Measurements from ENCODE around the gene JTB. TPM values are rescaled to one million over a fixed set of nuclear protein-coding genes. Genes with fewer than 3 reads are reported as not detected.
"Not testable (repeated sequence)": the region's sequence is repeated elsewhere in the genome, so short reads cannot be mapped to it uniquely, and the experiment has no call there.

Gene JTB
- total RNA-seq, result 100 to 1,000 TPM; 134 to 136 TPM

- intact Hi-C loops (cut with micrococcal nuclease), result loop anchor here (1.0 kb wide), 4 partner anchors 9 to 19 kb away; partner anchors contain the start of genes CREB3L4, CRTC2, RAB13 and RPS27
- Mint-ChIP-seq H3K4me3 (peak within 1 kb of the TSS; percentile 90), H3K9me3 (no peaks in the 10 kb centered on the region), H3K4me1 (ENCODE audit: low read depth) (peaks cover 31% of the 10 kb centered on the region), H3K36me3 (peaks cover 36% of the 10 kb centered on the region), H3K27ac (peak within 1 kb of the TSS; percentile 97), H3K27me3 (no peaks in the 10 kb centered on the region)
- peak; percentile 92 for DNase-seq
- POLR2A ChIA-PET, result interaction anchor here (0.6 to 5.0 kb wide), 17 partner anchors 9 to 457 kb away, joined by 3 to 79 read pairs (median 5); partner anchors contain the start of genes CHTOP, CREB3L4, GATAD2B and ILF2
- CTCF ChIA-PET, result interaction anchor here (0.6 to 3.4 kb wide), 11 partner anchors 9 to 180 kb away, joined by 3 to 44 read pairs (median 4); partner anchors contain the start of genes CREB3L4, DENND4B, RAB13 and RPS27
These were observed at the start of gene JTB for GRCh38 chr1:153977250-153978240. Gene JTB, minus strand, starts transcription at chr1:153977674. Its CDS starts 422 bp downstream, at chr1:153977252.

GRCh38 chr1:154019940-154020339 lies 42.5 kb upstream of the JTB start:
- no peaks in the 10 kb centered on the region for H3K4me1 Mint-ChIP-seq (ENCODE audit: low read depth)
- no peaks in the 10 kb centered on the region for H3K36me3 Mint-ChIP-seq
- CTCF ChIA-PET, result no interaction called here

GRCh38 chr1:154019269-154019668 lies 41.8 kb upstream of the JTB start:
- Mint-ChIP-seq H3K4me1 (ENCODE audit: low read depth) (no peaks in the 10 kb centered on the region), H3K27me3 (no peaks in the 10 kb centered on the region), H3K36me3 (no peaks in the 10 kb centered on the region), H3K9me3 (no peaks in the 10 kb centered on the region), H3K4me3 (no peak overlapping the region), H3K27ac (no peak overlapping the region)
- no peak for DNase-seq
- POLR2A ChIA-PET, result no interaction called here
- intact Hi-C loops (cut with micrococcal nuclease), result no loop called here
- CTCF ChIA-PET, result no interaction called here

More at GRCh38 chr1:154019940-154020339, 42.5 kb upstream of the JTB start:
- H3K9me3 Mint-ChIP-seq, result no peaks in the 10 kb centered on the region
- no peaks in the 10 kb centered on the region for H3K27me3 Mint-ChIP-seq
- H3K27ac Mint-ChIP-seq, result no peak overlapping the region
- intact Hi-C loops (cut with micrococcal nuclease), result no loop called here
- H3K4me3 Mint-ChIP-seq, result no peak overlapping the region
- no peak for DNase-seq
- POLR2A ChIA-PET, result no interaction called here

- Mint-ChIP-seq H3K27me3 (no peaks in the 10 kb centered on the region), H3K4me1 (ENCODE audit: low read depth) (no peaks in the 10 kb centered on the region), H3K36me3 (no peaks in the 10 kb centered on the region), H3K9me3 (no peaks in the 10 kb centered on the region), H3K27ac (no peak overlapping the region), H3K4me3 (no peak overlapping the region)
- peak; percentile 20 for DNase-seq
- ChIA-PET POLR2A (no interaction called here), CTCF (interaction anchor here (1.0 kb wide), 1 partner anchor 25 kb away, joined by 3 read pairs; no protein-coding TSS in a partner anchor)
- intact Hi-C loops (cut with micrococcal nuclease), result no loop called here
These were observed 36.9 kb upstream of the JTB start for GRCh38 chr1:154014154-154014907.

GRCh38 chr1:154012543-154012942 lies 35.1 kb upstream of the JTB start:
- H3K4me3 Mint-ChIP-seq; H3K9me3 Mint-ChIP-seq; H3K27me3 Mint-ChIP-seq; intact Hi-C loops (cut with micrococcal nuclease); H3K4me1 Mint-ChIP-seq (ENCODE audit: low read depth); CTCF ChIA-PET; H3K36me3 Mint-ChIP-seq; H3K27ac Mint-ChIP-seq; DNase-seq; POLR2A ChIA-PET: not testable (repeated sequence)

- Mint-ChIP-seq H3K4me1 (ENCODE audit: low read depth) (no peaks in the 10 kb centered on the region), H3K27me3 (no peaks in the 10 kb centered on the region), H3K27ac (no peak overlapping the region), H3K4me3 (no peak overlapping the region), H3K36me3 (no peaks in the 10 kb centered on the region), H3K9me3 (no peaks in the 10 kb centered on the region)
- no peak for DNase-seq
- intact Hi-C loops (cut with micrococcal nuclease), result no loop called here
- POLR2A ChIA-PET, result no interaction called here
- CTCF ChIA-PET, result interaction anchor here (0.5 kb wide), 1 partner anchor 10 kb away, joined by 3 read pairs; no protein-coding TSS in a partner anchor
These were observed 34.7 kb upstream of the JTB start for GRCh38 chr1:154012129-154012528.

- intact Hi-C loops (cut with micrococcal nuclease), result no loop called here
- Mint-ChIP-seq H3K27ac (no peak overlapping the region), H3K4me1 (ENCODE audit: low read depth) (no peaks in the 10 kb centered on the region), H3K4me3 (no peak overlapping the region), H3K27me3 (no peaks in the 10 kb centered on the region), H3K36me3 (no peaks in the 10 kb centered on the region), H3K9me3 (no peaks in the 10 kb centered on the region)
- DNase-seq, result no peak
- POLR2A ChIA-PET, result no interaction called here
- CTCF ChIA-PET, result no interaction called here
These were observed 28.7 kb upstream of the JTB start for GRCh38 chr1:154006136-154006535.

- no peak overlapping the region for H3K4me3 Mint-ChIP-seq
- H3K4me1 Mint-ChIP-seq (ENCODE audit: low read depth), result no peaks in the 10 kb centered on the region
- H3K36me3 Mint-ChIP-seq, result peaks cover 4% of the 10 kb centered on the region
- no peaks in the 10 kb centered on the region for H3K9me3 Mint-ChIP-seq
- intact Hi-C loops (cut with micrococcal nuclease), result no loop called here
- no peak overlapping the region for H3K27ac Mint-ChIP-seq
- ChIA-PET POLR2A (interaction anchor here (3.1 kb wide), 1 partner anchor 9 kb away, joined by 11 read pairs; the partner anchor contains the start of gene RPS27), CTCF (interaction anchor here (0.7 kb wide), 1 partner anchor 956 kb away, joined by 3 read pairs; the partner anchor contains the start of gene PBXIP1)
- DNase-seq, result no peak
- no peaks in the 10 kb centered on the region for H3K27me3 Mint-ChIP-seq
These were observed 22.9 kb upstream of the JTB start for GRCh38 chr1:154000420-154000819.

GRCh38 chr1:153996882-153997281 lies 19.4 kb upstream of the JTB start:
- POLR2A ChIA-PET, H3K27ac Mint-ChIP-seq, CTCF ChIA-PET, H3K27me3 Mint-ChIP-seq, DNase-seq, H3K9me3 Mint-ChIP-seq, H3K4me3 Mint-ChIP-seq: not testable (repeated sequence)
- Mint-ChIP-seq H3K36me3 (peaks cover 30% of the 10 kb centered on the region), H3K4me1 (ENCODE audit: low read depth) (peaks cover 15% of the 10 kb centered on the region)
- intact Hi-C loops (cut with micrococcal nuclease), result loop anchor here (10.0 kb wide), 1 partner anchor 158 kb away; the partner anchor contains the start of gene NUP210L

GRCh38 chr1:153995640-153996039 lies 18.2 kb upstream of the JTB start:
- no peak for DNase-seq
- Mint-ChIP-seq H3K27me3 (no peaks in the 10 kb centered on the region), H3K4me1 (ENCODE audit: low read depth) (peaks cover 21% of the 10 kb centered on the region), H3K9me3 (no peaks in the 10 kb centered on the region), H3K4me3 (no peak overlapping the region), H3K27ac (no peak overlapping the region), H3K36me3 (peaks cover 42% of the 10 kb centered on the region)
- ChIA-PET POLR2A (no interaction called here), CTCF (interaction anchor here (0.6 kb wide), 1 partner anchor 398 kb away, joined by 3 read pairs; no protein-coding TSS in a partner anchor)
- intact Hi-C loops (cut with micrococcal nuclease), result loop anchor here (10.0 kb wide), 1 partner anchor 159 kb away; the partner anchor contains the start of gene NUP210L

- H3K27ac Mint-ChIP-seq, result no peak overlapping the region
- H3K36me3 Mint-ChIP-seq, result peaks cover 44% of the 10 kb centered on the region
- POLR2A ChIA-PET, result interaction anchor here (1.2 kb wide), 1 partner anchor 188 kb away, joined by 3 read pairs; no protein-coding TSS in a partner anchor
- peaks cover 24% of the 10 kb centered on the region for H3K4me1 Mint-ChIP-seq (ENCODE audit: low read depth)
- peaks cover 2% of the 10 kb centered on the region for H3K27me3 Mint-ChIP-seq
- no peak overlapping the region for H3K4me3 Mint-ChIP-seq
- intact Hi-C loops (cut with micrococcal nuclease), result loop anchor here (10.0 kb wide), 1 partner anchor 160 kb away; the partner anchor contains the start of gene NUP210L
- H3K9me3 Mint-ChIP-seq, result no peaks in the 10 kb centered on the region
- CTCF ChIA-PET, result interaction anchor here (0.6 kb wide), 1 partner anchor 397 kb away, joined by 3 read pairs; no protein-coding TSS in a partner anchor
- no peak for DNase-seq
These were observed 17.7 kb upstream of the JTB start for GRCh38 chr1:153995202-153995601.

Data from activated CD4-positive, alpha-beta memory T cell treated with anti-CD3 and anti-CD28 coated beads for 36 hours (primary cell).